CD4-positive, alpha-beta T cell treated with Interleukin-6 for 4 hours (primary cell): Measurements from ENCODE around the gene SLC18B1.

Experiments
- DNase-seq: peaks from one replicate; pipeline ENCODE4 v3.0.0-alpha.2; 2020; ENCODE audit warnings: mixed read lengths

Gene SLC18B1

DNA sequence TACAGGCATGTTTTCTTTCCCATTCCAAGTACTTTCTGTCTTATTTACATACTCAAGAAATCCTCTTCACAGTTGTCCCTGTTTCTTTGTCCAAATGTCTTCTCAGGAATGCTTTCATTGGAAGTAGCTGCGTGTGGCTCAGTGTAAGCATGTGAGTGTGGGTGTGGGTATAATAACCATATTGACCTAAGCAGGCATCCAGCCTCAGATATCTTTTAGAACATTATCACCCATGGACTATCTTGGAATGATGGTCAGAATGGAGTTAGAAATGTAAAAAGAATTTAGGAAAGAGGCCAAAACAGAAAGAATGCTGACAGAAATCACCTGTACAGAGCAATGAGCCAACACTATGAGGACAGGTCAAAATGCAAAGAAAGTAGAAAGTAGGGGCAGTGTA, 57.2 kb downstream of the SLC18B1 start:
- no peak for DNase-seq

DNA sequence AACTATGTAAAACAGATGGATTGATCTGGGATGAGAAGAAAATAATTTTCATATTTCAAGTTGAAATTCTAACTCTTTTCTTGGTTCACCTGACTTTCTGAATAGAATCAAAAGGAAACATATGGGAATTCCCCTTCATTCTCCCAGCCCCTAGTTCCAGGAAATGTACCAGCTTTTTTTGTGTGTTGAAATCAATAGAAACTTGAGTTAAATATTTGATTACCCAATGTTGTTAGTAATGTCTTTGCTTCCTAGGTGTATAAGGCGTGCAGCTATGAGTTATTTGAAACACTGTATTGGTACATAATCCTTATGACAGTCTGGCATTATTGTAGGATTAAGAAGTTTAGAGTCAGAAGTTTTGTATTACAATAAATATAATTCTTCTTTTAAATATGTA, 62.2 kb downstream of the SLC18B1 start:
- no peak for DNase-seq

DNA sequence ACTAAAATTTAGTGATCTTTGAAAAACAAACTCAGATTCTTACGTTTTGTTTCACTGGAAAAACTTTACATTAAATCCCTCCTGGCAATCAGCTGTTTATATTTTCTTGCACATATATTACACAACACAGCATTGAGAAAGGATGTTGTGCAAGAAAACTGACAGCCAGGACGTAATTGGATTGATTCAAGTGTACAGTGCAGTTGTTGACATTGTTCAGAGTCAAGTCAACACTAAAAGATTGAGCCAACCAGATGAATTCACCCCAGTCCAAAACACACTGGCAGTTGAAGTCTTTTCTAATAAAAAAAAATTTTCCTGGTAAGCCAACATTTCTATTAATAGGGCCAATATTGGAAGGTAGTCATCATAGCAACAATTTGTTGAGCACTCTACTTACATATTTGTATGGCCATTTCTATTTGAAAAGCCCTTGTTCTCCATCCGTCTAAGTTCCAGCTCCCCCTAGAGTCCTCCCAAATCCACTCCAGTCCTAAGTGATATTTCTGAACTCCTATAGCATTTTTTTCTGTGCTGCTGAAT, 63.7 kb downstream of the SLC18B1 start:
- no peak for DNase-seq

DNA sequence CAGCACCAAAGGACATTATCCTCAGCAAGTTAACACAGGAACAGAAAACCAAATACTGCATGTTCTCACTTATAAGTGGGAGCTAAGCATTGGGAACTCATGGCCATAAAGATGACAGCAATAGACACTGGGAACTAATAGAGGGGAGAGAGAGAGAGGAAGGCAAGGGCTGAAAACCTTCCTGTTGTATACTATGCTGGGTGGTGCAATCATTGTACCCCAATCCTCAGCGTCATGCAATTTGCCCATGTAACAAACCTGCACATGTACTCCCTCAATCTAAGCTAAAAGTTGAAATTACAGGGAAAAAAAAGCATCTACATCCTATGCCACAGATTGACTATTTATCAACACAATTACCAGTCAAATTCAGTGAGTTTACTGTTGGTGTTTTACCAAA, 64.6 kb downstream of the SLC18B1 start:
- no peak for DNase-seq

DNA sequence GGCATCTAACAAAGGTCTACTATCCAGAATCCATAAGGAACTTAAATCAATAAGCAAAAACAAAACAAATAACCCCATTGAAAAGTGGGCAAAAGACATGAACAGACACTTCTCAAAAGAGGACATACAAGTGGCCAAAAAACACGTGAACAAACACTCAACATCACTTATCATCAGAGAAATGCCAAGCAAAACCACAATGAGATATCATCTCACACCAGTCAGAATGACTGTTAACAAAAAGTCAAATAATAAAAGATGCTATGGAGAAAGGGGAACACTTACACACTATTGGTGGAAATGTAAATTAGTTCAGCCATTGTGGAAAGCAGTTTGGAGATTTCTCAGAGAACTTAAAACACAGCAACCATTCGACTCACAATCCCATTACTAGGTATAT, 65.2 kb downstream of the SLC18B1 start:
- DNase-seq, result no peak

DNA sequence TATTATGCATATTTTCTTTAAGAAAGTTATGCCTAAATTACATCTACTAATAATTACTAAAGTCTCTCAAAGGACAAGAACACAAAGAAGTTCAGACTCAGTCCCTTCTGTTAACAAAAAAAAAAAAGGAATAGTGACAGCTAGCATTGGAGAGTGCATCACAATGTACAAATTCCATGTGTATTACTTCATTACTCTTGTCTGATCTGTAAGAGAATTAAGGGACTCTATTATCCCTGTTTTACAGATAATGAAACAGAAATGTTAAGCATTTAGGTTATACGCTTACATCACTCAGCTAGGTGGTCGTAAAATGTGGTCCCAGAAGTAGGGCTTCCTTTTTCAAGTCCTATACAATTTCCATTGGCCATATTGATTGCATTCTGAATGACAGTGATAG, 67.4 kb downstream of the SLC18B1 start:
- no peak for DNase-seq

DNA sequence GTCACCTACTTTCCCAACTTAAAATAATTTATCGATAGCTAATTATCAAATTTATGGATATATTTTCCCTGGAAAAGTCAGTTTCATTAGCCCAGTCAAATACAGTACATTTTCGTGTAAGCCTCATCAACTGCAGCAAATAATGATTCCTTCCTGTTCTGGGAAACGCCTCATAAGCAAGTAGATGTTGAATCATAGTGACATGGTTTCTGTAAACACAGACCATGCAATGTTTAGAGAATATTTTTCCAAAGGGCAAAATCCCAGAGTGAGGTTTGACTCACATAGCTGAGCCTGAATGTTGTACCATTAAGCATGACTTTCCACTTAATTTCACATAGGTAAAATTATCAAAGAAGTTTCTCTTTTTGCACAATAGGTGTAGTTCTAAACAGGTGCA, 67.9 kb downstream of the SLC18B1 start:
- DNase-seq, result no peak

DNA sequence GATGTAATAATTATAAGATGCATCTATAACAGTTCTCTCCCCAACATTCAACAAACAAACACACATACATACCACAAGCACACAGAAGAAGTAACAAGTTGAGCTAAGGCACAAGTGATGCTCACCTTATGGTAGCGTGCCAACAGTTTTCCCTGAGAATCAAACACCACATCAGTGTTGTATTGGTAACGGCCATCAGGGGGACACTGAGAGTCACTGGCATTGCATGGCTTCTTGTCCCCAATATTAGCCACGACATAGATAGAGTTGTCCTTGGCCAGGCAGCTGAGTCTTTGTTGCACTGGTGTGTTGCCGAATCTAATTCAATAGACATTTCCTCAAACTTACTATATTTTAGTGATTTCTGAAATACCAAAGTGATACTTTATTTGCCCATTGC, 69.8 kb downstream of the SLC18B1 start:
- no peak for DNase-seq

DNA sequence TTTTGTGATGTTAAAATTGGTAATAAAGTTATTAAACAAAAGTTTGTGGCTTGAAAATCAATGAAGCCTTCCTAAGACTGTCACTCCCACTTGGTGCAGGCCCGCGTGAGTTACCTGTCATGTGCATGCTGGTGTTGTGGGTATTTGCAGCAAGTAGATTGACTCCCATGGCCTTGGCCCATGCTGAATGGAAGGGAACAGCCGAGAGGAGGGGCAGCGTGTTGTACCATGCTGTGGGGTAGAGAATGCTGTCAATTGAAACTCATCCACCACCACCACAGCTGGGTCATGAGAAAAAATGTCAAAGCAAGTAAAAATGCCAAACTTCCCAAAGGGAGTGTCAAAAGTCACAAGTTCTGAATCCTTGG, 71.8 kb downstream of the SLC18B1 start:
- DNase-seq, result no peak

DNA sequence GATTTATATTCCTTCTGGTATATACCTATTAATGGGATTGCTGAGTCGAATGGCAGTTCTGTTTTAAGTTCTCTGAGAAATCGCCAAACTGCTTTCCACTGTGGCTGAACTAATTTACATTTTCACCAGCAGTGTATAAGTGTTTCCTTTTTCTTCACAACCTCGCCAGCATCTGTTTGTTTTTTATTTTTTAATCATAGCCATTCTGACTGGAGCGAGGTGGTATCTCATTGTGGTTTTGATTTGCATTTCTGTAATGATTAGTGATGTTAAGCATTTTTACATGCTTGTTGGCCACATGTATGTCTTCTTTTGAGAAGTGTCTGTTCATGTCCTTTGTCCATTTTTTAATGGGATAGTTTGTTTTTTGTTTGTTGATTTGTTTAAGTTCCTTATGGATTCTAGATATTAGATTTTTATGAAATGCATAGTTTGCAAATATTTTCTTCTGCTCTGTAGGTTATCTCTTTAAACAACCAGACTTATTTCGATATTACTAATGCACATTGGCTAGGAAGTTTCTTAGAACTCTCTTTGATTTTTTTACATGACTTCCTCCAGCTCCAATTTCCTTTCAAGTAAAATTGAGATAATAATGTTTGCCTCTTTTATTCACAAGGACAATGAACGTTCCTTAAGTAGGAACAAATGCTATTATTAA, 72.4 kb downstream of the SLC18B1 start:
- DNase-seq, result no peak

DNA sequence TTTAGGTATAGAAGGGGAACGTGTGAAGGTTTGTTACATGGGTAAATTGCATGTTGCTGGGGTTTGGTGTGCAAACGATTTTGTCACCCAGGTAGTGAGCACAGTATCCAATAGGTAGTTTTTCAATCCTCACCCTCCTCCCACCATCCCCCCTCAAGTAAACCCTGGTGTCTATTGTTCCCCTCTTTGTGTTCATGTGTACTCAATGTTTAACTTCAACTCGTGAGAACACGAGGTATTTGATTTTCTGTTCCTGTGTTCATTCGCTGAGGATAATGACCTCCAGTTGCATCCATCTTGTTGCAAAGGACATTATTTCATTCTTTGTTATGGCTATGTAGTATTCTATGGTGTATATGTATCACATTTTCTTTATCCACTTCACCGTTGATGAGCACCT, 73.0 kb downstream of the SLC18B1 start:
- no peak for DNase-seq

DNA sequence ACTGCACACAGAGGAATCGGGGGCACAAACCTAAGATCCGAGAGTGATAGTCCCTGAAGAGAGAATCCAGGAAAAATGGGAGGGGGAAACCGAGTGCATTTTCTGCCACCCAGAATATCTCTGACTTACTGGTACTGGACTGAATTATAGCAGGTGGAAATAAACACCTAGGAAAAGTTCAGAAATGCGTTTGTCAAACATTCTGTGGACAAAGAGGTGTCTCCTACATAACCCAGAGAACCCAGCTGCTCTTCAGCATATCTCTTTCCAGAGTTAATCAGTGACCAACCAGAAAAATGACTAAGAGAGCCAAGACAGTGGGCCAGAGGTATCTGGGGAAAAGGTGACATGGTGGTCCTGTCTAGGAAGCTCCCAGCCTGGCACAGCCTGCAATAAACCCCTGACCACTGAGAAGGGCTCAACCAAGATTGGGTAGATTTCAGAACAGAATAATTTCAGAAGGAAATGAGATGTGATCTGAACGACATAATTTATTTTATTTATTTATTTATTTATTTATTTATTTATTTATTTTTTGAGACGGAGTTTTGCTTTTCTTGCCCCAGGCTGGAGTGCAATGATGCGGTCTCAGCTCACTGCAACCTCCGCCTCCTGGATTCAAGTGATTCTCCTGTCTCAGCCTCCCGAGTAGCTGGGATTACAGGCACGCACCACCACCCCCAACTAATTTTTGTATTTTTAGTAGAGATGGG, 78.5 kb downstream of the SLC18B1 start:
- DNase-seq, result no peak
